H1 (cell line): Measurements from ENCODE around the gene HTR6. TPM values are rescaled to one million over a fixed set of nuclear protein-coding genes. Genes with fewer than 3 reads are reported as not detected.

Experiments used
- BRCA1 ChIP-seq: IDR thresholded peaks from 2 replicates; pipeline ENCODE4 v1.6.1; 2012; ENCODE audit warnings: low read depth, low read length, improper control_type of control experiment
- HDAC6 ChIP-seq: IDR thresholded peaks from one replicate; pipeline ENCODE4 v1.7.1; 2012; ENCODE audit warnings: low read depth, mild to moderate bottlenecking, inconsistent platforms, low read length, moderate library complexity
- KDM4A ChIP-seq: IDR thresholded peaks from one replicate; pipeline ENCODE4 v1.7.1; 2012; ENCODE audit warnings: low read depth, mild to moderate bottlenecking, moderate library complexity, low read length, inconsistent platforms; ENCODE audit not compliant: severe bottlenecking
- NRF1 ChIP-seq: IDR thresholded peaks from 2 replicates; pipeline ENCODE4 v1.6.1; 2011; ENCODE audit warnings: mild to moderate bottlenecking, low read depth, low read length, improper control_type of control experiment
- RAD21 ChIP-seq, 2 experiments: IDR thresholded peaks in 1 of 2; conservative IDR thresholded peaks in 1 of 2; 2 replicates each; pipeline ENCODE4 v1.6.1; 2011; ENCODE audit warnings: low read depth in 2 of 2, low read length in 2 of 2, improper control_type of control experiment in 1 of 2, inconsistent platforms in 1 of 2, mild to moderate bottlenecking in 1 of 2, moderate library complexity in 1 of 2
- RXRA ChIP-seq: IDR thresholded peaks from 2 replicates; pipeline ENCODE4 v1.6.1; 2011; ENCODE audit warnings: low read depth, mild to moderate bottlenecking, low read length, moderate library complexity; ENCODE audit not compliant: insufficient read depth
- SP4 ChIP-seq: IDR thresholded peaks from 2 replicates; pipeline ENCODE4 v1.6.1; 2012; ENCODE audit warnings: low read length, inconsistent platforms
- TAF7 ChIP-seq: optimal IDR thresholded peaks from 2 replicates; pipeline ENCODE3; 2011; ENCODE audit warnings: low read depth, mild to moderate bottlenecking, inconsistent platforms, low read length, moderate library complexity, borderline replicate concordance
- TBP ChIP-seq: IDR thresholded peaks from 2 replicates; pipeline ENCODE4 v1.6.1; 2011; ENCODE audit warnings: low read depth, low read length, improper control_type of control experiment
- polyA plus RNA-seq, 7 experiments: library from polyadenylated mRNA; depleted of rRNA in 3 of 7; stranded (reverse) in 5 of 7; unstranded in 2 of 7; fragments of >200 nt in 5 of 7; fragments of 200-250 nt in 2 of 7; gene quantifications; 1 replicate in 5 of 7; 2 replicates in 1 of 7; 4 replicates in 1 of 7; pipeline versions ENCODE4 v1.2.1 to v1.2.3, GENCODE V29; 2011 to 2013; ENCODE audit warnings: missing spikeins in 2 of 7, mixed read lengths in 2 of 7
- total RNA-seq: library from RNA; stranded (reverse); fragmentation: NEBNext Ultra II Directional; extraction: Animal tissue kit (Norgen Biotek cat#: 25700); gene quantifications from 2 replicates; pipeline ENCODE4 v1.2.1, GENCODE V29; 2021
- TF ChIP-seq, protein P1 (sequence below): fragments of 300-600 bp; sonication (generic); IDR thresholded peaks from 2 replicates; pipeline ENCODE4 v1.7.1; 2012; ENCODE audit warnings: low read length, moderate library complexity, mild to moderate bottlenecking, inconsistent platforms; ENCODE audit not compliant: insufficient replicate concordance
- TF ChIP-seq, protein P2 (sequence below): IDR thresholded peaks from 2 replicates; pipeline ENCODE4 v1.6.1; 2012; ENCODE audit warnings: inconsistent platforms

The HTR6 gene
- total and polyA plus RNA-seq, 2 of the 8 experiments (the other 6 are each of a cell fraction or from before 2014, with no cell fraction given): 0.76 to 0.95 TPM

DNA sequence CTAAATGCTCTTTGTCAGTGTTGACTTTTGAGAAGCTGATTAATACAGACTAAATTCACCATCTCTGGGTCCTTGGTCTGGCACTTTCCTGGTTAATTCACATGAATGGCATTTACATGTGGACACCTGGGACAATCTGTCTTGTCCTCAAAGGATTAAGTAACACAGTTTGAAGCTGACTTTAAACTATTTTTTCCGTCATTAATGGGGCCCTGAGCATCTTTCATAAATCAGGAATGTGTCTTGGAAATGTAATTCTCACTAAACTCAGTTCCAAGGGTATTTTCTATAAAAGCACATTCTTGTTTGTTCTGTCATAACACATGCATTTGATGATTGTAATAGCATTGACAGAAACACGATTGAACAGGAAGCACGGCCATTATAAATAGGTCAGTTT lies 47.3 kb upstream of the HTR6 start (continued):
- TF ChIP-seq, protein P1, sequence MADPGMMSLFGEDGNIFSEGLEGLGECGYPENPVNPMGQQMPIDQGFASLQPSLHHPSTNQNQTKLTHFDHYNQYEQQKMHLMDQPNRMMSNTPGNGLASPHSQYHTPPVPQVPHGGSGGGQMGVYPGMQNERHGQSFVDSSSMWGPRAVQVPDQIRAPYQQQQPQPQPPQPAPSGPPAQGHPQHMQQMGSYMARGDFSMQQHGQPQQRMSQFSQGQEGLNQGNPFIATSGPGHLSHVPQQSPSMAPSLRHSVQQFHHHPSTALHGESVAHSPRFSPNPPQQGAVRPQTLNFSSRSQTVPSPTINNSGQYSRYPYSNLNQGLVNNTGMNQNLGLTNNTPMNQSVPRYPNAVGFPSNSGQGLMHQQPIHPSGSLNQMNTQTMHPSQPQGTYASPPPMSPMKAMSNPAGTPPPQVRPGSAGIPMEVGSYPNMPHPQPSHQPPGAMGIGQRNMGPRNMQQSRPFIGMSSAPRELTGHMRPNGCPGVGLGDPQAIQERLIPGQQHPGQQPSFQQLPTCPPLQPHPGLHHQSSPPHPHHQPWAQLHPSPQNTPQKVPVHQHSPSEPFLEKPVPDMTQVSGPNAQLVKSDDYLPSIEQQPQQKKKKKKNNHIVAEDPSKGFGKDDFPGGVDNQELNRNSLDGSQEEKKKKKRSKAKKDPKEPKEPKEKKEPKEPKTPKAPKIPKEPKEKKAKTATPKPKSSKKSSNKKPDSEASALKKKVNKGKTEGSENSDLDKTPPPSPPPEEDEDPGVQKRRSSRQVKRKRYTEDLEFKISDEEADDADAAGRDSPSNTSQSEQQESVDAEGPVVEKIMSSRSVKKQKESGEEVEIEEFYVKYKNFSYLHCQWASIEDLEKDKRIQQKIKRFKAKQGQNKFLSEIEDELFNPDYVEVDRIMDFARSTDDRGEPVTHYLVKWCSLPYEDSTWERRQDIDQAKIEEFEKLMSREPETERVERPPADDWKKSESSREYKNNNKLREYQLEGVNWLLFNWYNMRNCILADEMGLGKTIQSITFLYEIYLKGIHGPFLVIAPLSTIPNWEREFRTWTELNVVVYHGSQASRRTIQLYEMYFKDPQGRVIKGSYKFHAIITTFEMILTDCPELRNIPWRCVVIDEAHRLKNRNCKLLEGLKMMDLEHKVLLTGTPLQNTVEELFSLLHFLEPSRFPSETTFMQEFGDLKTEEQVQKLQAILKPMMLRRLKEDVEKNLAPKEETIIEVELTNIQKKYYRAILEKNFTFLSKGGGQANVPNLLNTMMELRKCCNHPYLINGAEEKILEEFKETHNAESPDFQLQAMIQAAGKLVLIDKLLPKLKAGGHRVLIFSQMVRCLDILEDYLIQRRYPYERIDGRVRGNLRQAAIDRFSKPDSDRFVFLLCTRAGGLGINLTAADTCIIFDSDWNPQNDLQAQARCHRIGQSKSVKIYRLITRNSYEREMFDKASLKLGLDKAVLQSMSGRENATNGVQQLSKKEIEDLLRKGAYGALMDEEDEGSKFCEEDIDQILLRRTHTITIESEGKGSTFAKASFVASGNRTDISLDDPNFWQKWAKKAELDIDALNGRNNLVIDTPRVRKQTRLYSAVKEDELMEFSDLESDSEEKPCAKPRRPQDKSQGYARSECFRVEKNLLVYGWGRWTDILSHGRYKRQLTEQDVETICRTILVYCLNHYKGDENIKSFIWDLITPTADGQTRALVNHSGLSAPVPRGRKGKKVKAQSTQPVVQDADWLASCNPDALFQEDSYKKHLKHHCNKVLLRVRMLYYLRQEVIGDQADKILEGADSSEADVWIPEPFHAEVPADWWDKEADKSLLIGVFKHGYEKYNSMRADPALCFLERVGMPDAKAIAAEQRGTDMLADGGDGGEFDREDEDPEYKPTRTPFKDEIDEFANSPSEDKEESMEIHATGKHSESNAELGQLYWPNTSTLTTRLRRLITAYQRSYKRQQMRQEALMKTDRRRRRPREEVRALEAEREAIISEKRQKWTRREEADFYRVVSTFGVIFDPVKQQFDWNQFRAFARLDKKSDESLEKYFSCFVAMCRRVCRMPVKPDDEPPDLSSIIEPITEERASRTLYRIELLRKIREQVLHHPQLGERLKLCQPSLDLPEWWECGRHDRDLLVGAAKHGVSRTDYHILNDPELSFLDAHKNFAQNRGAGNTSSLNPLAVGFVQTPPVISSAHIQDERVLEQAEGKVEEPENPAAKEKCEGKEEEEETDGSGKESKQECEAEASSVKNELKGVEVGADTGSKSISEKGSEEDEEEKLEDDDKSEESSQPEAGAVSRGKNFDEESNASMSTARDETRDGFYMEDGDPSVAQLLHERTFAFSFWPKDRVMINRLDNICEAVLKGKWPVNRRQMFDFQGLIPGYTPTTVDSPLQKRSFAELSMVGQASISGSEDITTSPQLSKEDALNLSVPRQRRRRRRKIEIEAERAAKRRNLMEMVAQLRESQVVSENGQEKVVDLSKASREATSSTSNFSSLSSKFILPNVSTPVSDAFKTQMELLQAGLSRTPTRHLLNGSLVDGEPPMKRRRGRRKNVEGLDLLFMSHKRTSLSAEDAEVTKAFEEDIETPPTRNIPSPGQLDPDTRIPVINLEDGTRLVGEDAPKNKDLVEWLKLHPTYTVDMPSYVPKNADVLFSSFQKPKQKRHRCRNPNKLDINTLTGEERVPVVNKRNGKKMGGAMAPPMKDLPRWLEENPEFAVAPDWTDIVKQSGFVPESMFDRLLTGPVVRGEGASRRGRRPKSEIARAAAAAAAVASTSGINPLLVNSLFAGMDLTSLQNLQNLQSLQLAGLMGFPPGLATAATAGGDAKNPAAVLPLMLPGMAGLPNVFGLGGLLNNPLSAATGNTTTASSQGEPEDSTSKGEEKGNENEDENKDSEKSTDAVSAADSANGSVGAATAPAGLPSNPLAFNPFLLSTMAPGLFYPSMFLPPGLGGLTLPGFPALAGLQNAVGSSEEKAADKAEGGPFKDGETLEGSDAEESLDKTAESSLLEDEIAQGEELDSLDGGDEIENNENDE: no peak
- TF ChIP-seq KDM4A (no peak), RXRA (no peak), NRF1 (no peak), RAD21 (IDR thresholded peaks at IDR 0.05 in 1 of 2, conservative IDR thresholded peaks at IDR 0.05 in 1 of 2; ENCODE audit: low read depth in 2 of 2, low read length in 2 of 2) (no peak), BRCA1 (no peak), TAF7 (no peak), HDAC6 (no peak), TBP (no peak), SP4 (no peak)
- TF ChIP-seq, protein P2, sequence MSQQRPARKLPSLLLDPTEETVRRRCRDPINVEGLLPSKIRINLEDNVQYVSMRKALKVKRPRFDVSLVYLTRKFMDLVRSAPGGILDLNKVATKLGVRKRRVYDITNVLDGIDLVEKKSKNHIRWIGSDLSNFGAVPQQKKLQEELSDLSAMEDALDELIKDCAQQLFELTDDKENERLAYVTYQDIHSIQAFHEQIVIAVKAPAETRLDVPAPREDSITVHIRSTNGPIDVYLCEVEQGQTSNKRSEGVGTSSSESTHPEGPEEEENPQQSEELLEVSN: no peak
